Spleen (tissue), 11 donors: ENCODE results near the gene LKAAEAR1. TPM values are rescaled to one million over a fixed set of nuclear protein-coding genes. Genes with fewer than 3 reads are reported as not detected.

Source experiments
- DNase-seq: peaks from one replicate; pipeline ENCODE4 v3.0.0-alpha.2; 2020
- H3K27ac ChIP-seq, 8 donors: fragments of 200-600 bp; sonication (generic) in 7 of 8; 1 replicate in 4 of 8; 2 replicates in 4 of 8; pipeline versions ENCODE4 v1.5.0 to v1.8.0; 2016 to 2021; ENCODE audit warnings: inconsistent platforms in 4 of 8, mild to moderate bottlenecking in 4 of 8, moderate library complexity in 1 of 8
- H3K27me3 ChIP-seq, 7 donors: fragments of 200-600 bp; sonication (generic) in 6 of 7; replicated peaks in 1 of 7; 1 replicate in 4 of 7; 2 replicates in 3 of 7; pipeline versions ENCODE4 v1.5.0 to v1.8.0; 2016 to 2021; ENCODE audit warnings: inconsistent platforms in 3 of 7, mild to moderate bottlenecking in 1 of 7
- H3K36me3 ChIP-seq, 6 donors: fragments of 200-600 bp; sonication (generic) in 5 of 6; 1 replicate in 4 of 6; 2 replicates in 2 of 6; pipeline versions ENCODE4 v1.5.0 to v1.8.0; 2016 to 2021; ENCODE audit warnings: inconsistent platforms in 2 of 6
- H3K4me1 ChIP-seq, 6 donors: fragments of 200-600 bp; sonication (generic) in 5 of 6; 1 replicate in 3 of 6; 2 replicates in 3 of 6; pipeline versions ENCODE4 v1.5.0 to v1.8.0; 2016 to 2021; ENCODE audit warnings: inconsistent platforms in 3 of 6
- H3K4me3 ChIP-seq, 8 donors: fragments of 200-600 bp; sonication (generic) in 7 of 8; 1 replicate in 4 of 8; 2 replicates in 4 of 8; pipeline versions ENCODE4 v1.5.0 to v1.8.0; 2016 to 2021; ENCODE audit warnings: inconsistent platforms in 4 of 8, mild to moderate bottlenecking in 4 of 8, moderate library complexity in 2 of 8
- H3K9me3 ChIP-seq, 8 donors: fragments of 200-600 bp; sonication (generic) in 7 of 8; 1 replicate in 4 of 8; 2 replicates in 4 of 8; pipeline versions ENCODE4 v1.5.0 to v1.8.0; 2016 to 2021; ENCODE audit warnings: inconsistent platforms in 4 of 8
- POLR2A ChIP-seq, 3 donors: fragments of 450-650 bp; IDR thresholded peaks; one replicate each; pipeline ENCODE4 v1.5.1; 2017; ENCODE audit warnings: antibody characterized with exemption in 3 of 3, mild to moderate bottlenecking in 1 of 3
- POLR2AphosphoS5 ChIP-seq, 3 donors: sonication (generic); formaldehyde crosslinking; IDR thresholded peaks; one replicate each; pipeline ENCODE4 v1.5.1; 2017; ENCODE audit warnings: antibody characterized with exemption in 3 of 3
- WGBS, 5 donors: extraction: QIAGEN DNeasy Blood & Tissue Kit in 3 of 5; methylation state at CpG; one replicate each; pipeline versions ENCODE4 v1.1.5 to v1.1.7; 2013 to 2018; 5-methylcytosine and 5-hydroxymethylcytosine counted together
- intact Hi-C: fragments of 100-400 bp; cut with DNase I; formaldehyde crosslinking; loops from one replicate; pipeline ENCODE4 v1.15.0; 2023; ENCODE audit warnings: low total_unique reads
- polyA plus RNA-seq, 3 donors: library from polyadenylated mRNA; stranded (reverse); fragments of 200-250 nt; gene quantifications; one replicate each; pipeline ENCODE4 v1.2.1, GENCODE V29; 2013
- total RNA-seq, 7 donors: library from RNA; depleted of rRNA in 3 of 7; stranded (reverse); fragments of >200 nt in 3 of 7; fragmentation: NEBNext Ultra II Directional in 4 of 7; extraction: Animal tissue kit (Norgen Biotek cat#: 25700) in 4 of 7; gene quantifications; one replicate each; pipeline versions ENCODE4 v1.1.0 to v1.2.1, GENCODE V29; 2016 to 2021
- TF ChIP-seq, protein P1 (sequence below), 11 experiments: fragments of 200-600 bp in 7 of 11; fragments of 450-650 bp in 4 of 11; sonication (generic) in 4 of 11; IDR thresholded peaks in 8 of 11; conservative IDR thresholded peaks in 3 of 11; 1 replicate in 7 of 11; 2 replicates in 4 of 11; pipeline versions ENCODE4 v1.4.0 to v1.8.0; 2016 to 2021; ENCODE audit warnings: antibody characterized with exemption in 11 of 11, inconsistent platforms in 4 of 11, mild to moderate bottlenecking in 1 of 11
- donor health status: healthy with polysubstance abuse.
- donor health status: DM: no; HTN: no; CAD: no; lungs with moderate emphysema.
- donor health status: DM: no; HTN: no; CAD: no.
- donor health status: Bipolar disorder and iron deficiency.
- donor health status: healthy.
- donor health status: DM: no; HTN: no; CAD: no.
- donor health status: DM: yes; HTN: yes; CAD: no.

LKAAEAR1 gene
- total and polyA plus RNA-seq, 10 donors = 0.26 to 0.66 (median 0.51) TPM; not detected in 6

GRCh38 chr20:64080013-64080812 lies 4.0 kb downstream of the LKAAEAR1 start, which contains the start of gene OPRL1:
Gene OPRL1 (plus strand): TSS chr20:64080082. CDS start chr20:64092721, 12,639 bp downstream.
- intact Hi-C loops = loop anchor here (5.0 kb wide), 1 partner anchor 42 kb away; no protein-coding TSS in a partner anchor
- H3K4me3 ChIP-seq = peak within 1 kb of the TSS; percentile 62 to 96 (median 81)
- peaks cover 0 to 25% (median 16%) of the 10 kb centered on the region in 7 donors for H3K27me3 ChIP-seq
- peaks cover 29 to 92% (median 86%) of the 10 kb centered on the region in 6 donors for H3K4me1 ChIP-seq
- DNase-seq = peak; percentile 96
- no peaks in the 10 kb centered on the region for H3K9me3 ChIP-seq
- peaks cover 0 to 24% (median 11%) of the 10 kb centered on the region in 6 donors for H3K36me3 ChIP-seq
- H3K27ac ChIP-seq = peak within 1 kb of the TSS; percentile 84 to 97 (median 89)
- TF ChIP-seq, protein P1, sequence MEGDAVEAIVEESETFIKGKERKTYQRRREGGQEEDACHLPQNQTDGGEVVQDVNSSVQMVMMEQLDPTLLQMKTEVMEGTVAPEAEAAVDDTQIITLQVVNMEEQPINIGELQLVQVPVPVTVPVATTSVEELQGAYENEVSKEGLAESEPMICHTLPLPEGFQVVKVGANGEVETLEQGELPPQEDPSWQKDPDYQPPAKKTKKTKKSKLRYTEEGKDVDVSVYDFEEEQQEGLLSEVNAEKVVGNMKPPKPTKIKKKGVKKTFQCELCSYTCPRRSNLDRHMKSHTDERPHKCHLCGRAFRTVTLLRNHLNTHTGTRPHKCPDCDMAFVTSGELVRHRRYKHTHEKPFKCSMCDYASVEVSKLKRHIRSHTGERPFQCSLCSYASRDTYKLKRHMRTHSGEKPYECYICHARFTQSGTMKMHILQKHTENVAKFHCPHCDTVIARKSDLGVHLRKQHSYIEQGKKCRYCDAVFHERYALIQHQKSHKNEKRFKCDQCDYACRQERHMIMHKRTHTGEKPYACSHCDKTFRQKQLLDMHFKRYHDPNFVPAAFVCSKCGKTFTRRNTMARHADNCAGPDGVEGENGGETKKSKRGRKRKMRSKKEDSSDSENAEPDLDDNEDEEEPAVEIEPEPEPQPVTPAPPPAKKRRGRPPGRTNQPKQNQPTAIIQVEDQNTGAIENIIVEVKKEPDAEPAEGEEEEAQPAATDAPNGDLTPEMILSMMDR (IDR thresholded peaks at IDR 0.05 in 8 of 11, conservative IDR thresholded peaks at IDR 0.05 in 3 of 11) = no peak
- TF ChIP-seq POLR2AphosphoS5 (IDR thresholded peaks at IDR 0.05) = peak in 2 of 3 donors; percentile 5 to 46
- 3 to 14% (median 5%) methylated on average over 22 to 62 of the region's 62 CpGs for WGBS, 5 donors

- DNase-seq = peak; percentile 98
- peaks cover 0 to 32% (median 19%) of the 10 kb centered on the region in 6 donors for H3K36me3 ChIP-seq
- H3K4me1 ChIP-seq = peaks cover 29 to 94% (median 85%) of the 10 kb centered on the region in 6 donors
- H3K4me3 ChIP-seq = peak within 1 kb of the TSS; percentile 62 to 96 (median 81)
- H3K27me3 ChIP-seq = peaks cover 0 to 17% (median 8%) of the 10 kb centered on the region in 7 donors
- TF ChIP-seq, protein P1 (IDR thresholded peaks at IDR 0.05 in 8 of 11, conservative IDR thresholded peaks at IDR 0.05 in 3 of 11) = peak in 5 of 11 experiments; percentile 10 to 30 (median 21)
- peak in 2 of 3 donors; percentile 13 to 23 for TF ChIP-seq POLR2A (IDR thresholded peaks at IDR 0.05)
- TF ChIP-seq POLR2AphosphoS5 (IDR thresholded peaks at IDR 0.05) = peak; percentile 65 to 84 (median 66)
- peak within 1 kb of the TSS; percentile 84 to 97 (median 89) for H3K27ac ChIP-seq
- H3K9me3 ChIP-seq = no peaks in the 10 kb centered on the region
- intact Hi-C loops = loop anchor here (5.0 kb wide), 1 partner anchor 43 kb away; no protein-coding TSS in a partner anchor
- WGBS, 5 donors = 0 to 1% (median 0%) methylated on average over 5 to 73 of the region's 73 CpGs
Observed at GRCh38 chr20:64079273-64080012, 4.8 kb downstream of the LKAAEAR1 start, which contains the start of gene RGS19. Gene RGS19 (minus strand): TSS chr20:64079518. CDS start chr20:64076886, 2,632 bp downstream.

DNA sequence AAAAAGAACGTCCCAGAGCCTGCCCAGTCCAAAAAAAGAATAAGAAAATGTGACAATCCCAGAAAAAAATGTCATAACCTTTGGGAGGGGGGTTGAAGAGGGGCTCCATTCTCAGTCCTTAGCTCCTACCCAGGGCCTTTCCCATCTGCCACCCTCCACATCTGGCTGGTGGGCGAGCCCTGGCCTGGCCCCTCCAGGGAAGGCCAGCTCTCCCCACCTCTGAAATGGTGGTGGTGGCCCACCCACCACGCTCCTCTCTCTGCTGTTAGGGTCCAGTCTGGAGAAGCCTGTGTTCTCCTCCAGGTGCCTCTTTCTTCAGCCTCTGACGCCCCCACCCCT lies 5.3 kb downstream of the LKAAEAR1 start:
- peak overlapping the region; percentile 62 to 96 (median 81) for H3K4me3 ChIP-seq
- H3K4me1 ChIP-seq = peaks cover 26 to 94% (median 82%) of the 10 kb centered on the region in 6 donors
- intact Hi-C loops = no loop called here
- WGBS, 5 donors = 1 to 5% (median 4%) methylated on average over 4 of the region's 4 CpGs
- TF ChIP-seq, protein P1 (IDR thresholded peaks at IDR 0.05 in 8 of 11, conservative IDR thresholded peaks at IDR 0.05 in 3 of 11) = no peak
- TF ChIP-seq POLR2AphosphoS5 (IDR thresholded peaks at IDR 0.05) = no peak
- TF ChIP-seq POLR2A (IDR thresholded peaks at IDR 0.05) = no peak
- peaks cover 0 to 37% (median 25%) of the 10 kb centered on the region in 6 donors for H3K36me3 ChIP-seq
- no peak for DNase-seq
- peaks cover 0 to 12% (median 3%) of the 10 kb centered on the region in 7 donors for H3K27me3 ChIP-seq
- peak overlapping the region; percentile 84 to 97 (median 89) for H3K27ac ChIP-seq
- H3K9me3 ChIP-seq = no peaks in the 10 kb centered on the region
